Mucosa of stomach (tissue), 1 donor: ENCODE results near the gene PDE4C.

Experiments used
- H3K27me3 ChIP-seq: one replicate; pipeline ENCODE4 v1.7.0; 2013; ENCODE audit warnings: mild to moderate bottlenecking, low read length; ENCODE audit not compliant: control insufficient read depth, insufficient read depth
- H3K36me3 ChIP-seq: one replicate; pipeline ENCODE4 v1.7.0; 2013; ENCODE audit warnings: low read length; ENCODE audit not compliant: control insufficient read depth, insufficient read depth
- H3K4me1 ChIP-seq: one replicate; pipeline ENCODE4 v1.7.0; 2013; ENCODE audit warnings: mild to moderate bottlenecking, low read length; ENCODE audit not compliant: control insufficient read depth, insufficient read depth
- H3K4me3 ChIP-seq: one replicate; pipeline ENCODE4 v1.7.0; 2013; ENCODE audit warnings: low read length
- H3K9ac ChIP-seq: one replicate; pipeline ENCODE4 v1.7.0; 2013; ENCODE audit warnings: mild to moderate bottlenecking, low read length, moderate library complexity
- H3K9me3 ChIP-seq: one replicate; pipeline ENCODE4 v1.7.0; 2013; ENCODE audit warnings: mild to moderate bottlenecking, low read length, moderate library complexity; ENCODE audit not compliant: control insufficient read depth
- donor health status: Pancreatic carcinoma.

The PDE4C gene

DNA sequence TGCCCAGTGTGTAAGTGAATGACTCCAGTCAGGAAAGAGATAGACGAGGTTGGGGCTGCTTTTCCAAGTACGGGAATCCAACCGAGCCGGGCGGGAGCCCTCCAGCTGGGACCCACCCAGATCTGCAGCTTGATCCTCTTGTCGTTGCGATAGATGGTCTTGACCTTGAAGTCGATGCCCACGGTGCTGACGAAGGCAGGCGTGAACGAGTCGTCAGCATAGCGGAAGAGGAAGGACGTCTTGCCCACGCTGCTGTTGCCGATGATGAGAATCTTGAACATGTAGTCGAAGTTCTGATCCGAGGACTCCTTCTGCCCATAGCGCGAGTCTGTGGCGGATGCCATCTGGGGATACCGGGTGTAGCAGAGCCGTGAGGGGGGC lies 23.9 kb downstream of the PDE4C start:
- H3K4me3 ChIP-seq = no peak overlapping the region
- H3K4me1 ChIP-seq = peaks cover 18% of the 10 kb centered on the region
- H3K9me3 ChIP-seq = no peaks in the 10 kb centered on the region
- no peaks in the 10 kb centered on the region for H3K27me3 ChIP-seq
- H3K36me3 ChIP-seq = no peaks in the 10 kb centered on the region
- H3K9ac ChIP-seq = no peak overlapping the region

DNA sequence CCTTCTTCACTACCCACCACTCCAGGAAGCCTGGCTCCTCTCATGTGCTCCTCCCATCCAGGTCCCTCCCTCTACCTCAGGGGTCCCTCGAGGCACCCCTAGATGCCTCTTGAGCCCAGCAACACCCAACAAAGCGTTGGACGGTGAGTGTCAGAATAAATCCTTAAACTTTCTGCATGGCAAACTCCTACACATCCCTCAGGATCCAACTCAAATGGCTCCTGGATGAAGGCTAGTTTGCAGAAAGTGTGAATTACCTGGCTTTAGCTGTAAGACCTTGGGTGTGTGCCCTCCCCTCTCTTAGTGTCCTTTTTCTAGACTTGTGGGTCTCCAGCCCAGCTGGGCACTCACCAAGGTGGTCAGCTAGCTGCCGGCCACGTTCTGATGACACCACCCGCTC lies 27.9 kb downstream of the PDE4C start:
- H3K36me3 ChIP-seq = no peaks in the 10 kb centered on the region
- no peaks in the 10 kb centered on the region for H3K27me3 ChIP-seq
- H3K4me3 ChIP-seq = no peak overlapping the region
- H3K9me3 ChIP-seq = no peaks in the 10 kb centered on the region
- peaks cover 21% of the 10 kb centered on the region for H3K4me1 ChIP-seq
- H3K9ac ChIP-seq = no peak overlapping the region

DNA sequence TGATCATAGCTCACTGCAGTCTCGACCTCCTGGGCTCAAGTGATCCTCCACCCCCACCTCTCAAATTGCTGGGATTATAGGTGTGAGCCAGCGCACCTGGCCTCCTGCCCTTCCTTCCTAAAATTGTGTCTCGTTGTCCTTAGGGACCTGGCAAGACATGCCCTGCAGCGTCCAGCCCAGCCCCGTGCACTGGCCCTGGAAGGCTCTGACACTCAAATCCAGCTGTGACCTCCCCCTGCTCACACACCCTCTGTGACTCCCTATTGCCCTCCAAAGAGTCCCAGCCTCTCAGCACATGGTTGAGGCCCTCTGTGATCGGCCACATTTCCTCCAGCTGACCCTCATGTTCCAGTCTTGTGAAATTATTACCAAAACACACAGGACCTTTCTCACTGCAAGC lies 28.3 kb downstream of the PDE4C start:
- Histone ChIP-seq H3K4me3 (no peak overlapping the region), H3K36me3 (no peaks in the 10 kb centered on the region), H3K27me3 (no peaks in the 10 kb centered on the region), H3K4me1 (peaks cover 18% of the 10 kb centered on the region), H3K9me3 (no peaks in the 10 kb centered on the region), H3K9ac (no peak overlapping the region)

DNA sequence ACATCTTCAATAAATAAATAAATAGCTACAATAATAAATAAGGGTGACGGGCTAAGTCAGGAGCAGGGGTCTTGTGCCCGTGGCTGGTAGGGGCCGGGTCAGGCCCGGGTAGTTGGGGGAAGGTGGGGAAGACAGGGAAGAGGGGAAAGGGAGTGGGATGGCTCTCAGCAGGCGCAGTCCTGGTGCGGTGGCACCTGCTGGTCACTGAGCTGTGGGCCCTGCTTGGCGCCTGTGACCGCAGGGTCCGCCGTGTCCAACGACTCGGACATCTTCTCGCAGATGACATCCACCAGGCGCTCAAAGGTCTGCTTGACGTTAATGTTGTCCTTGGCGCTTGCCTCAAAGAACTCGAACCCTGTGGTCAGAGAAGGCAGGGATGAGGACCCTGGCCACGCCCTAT lies 28.9 kb downstream of the PDE4C start:
- H3K4me1 ChIP-seq = peaks cover 14% of the 10 kb centered on the region
- H3K9ac ChIP-seq = no peak overlapping the region
- H3K27me3 ChIP-seq = no peaks in the 10 kb centered on the region
- no peak overlapping the region for H3K4me3 ChIP-seq
- H3K36me3 ChIP-seq = no peaks in the 10 kb centered on the region
- no peaks in the 10 kb centered on the region for H3K9me3 ChIP-seq

DNA sequence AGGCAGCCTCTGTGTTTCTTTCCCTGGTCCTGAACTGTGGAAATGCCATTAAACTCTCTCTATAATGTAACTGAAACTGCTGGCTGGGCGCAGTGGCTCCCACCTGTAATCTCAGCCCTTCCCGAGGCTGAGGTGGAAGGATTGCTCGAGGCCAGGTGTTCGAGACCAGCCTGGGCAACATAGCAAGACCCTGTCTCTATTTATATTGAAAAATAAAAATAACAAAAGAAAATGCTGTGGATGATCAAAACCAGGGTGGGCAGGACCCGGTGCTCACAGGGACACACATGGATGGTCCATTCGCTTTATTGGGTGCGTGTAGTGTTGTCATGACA lies 29.8 kb downstream of the PDE4C start:
- H3K9me3 ChIP-seq = no peaks in the 10 kb centered on the region
- peaks cover 14% of the 10 kb centered on the region for H3K4me1 ChIP-seq
- no peak overlapping the region for H3K4me3 ChIP-seq
- H3K27me3 ChIP-seq = no peaks in the 10 kb centered on the region
- no peaks in the 10 kb centered on the region for H3K36me3 ChIP-seq
- no peak overlapping the region for H3K9ac ChIP-seq

DNA sequence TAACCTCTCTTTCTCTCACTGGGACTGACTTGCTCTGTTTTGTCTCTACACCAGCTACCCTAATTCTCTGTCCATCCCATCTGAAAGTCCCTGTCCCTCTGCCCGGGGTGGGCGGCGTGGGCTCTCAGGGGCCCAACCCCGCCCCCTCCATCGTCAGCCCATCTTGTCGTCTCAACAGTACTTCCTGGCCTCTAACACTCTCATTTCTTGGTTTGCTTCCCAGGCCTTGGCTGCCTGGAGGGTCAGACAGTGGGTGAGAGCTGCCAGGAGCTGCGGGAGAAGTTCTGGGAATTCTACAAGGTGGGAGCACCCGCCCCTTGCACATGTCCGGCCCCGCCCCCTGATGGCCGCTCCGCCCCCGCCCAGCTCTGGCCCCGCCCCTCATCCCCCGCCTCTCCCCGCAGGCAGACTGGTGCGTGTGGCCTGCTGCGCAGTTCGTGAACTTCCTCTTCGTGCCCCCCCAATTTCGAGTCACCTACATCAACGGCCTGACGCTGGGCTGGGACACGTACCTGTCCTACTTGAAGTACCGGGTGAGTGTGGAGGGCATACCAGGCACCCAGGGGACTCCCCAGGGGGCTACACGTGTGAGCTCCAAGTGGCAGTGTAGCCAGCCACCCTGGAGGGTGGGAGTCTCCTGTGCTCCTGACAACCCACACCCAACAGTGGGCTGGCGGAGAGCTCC lies 31.5 kb downstream of the PDE4C start:
- Histone ChIP-seq H3K4me3 (no peak overlapping the region), H3K27me3 (no peaks in the 10 kb centered on the region), H3K9me3 (no peaks in the 10 kb centered on the region), H3K4me1 (peaks cover 14% of the 10 kb centered on the region), H3K9ac (no peak overlapping the region), H3K36me3 (no peaks in the 10 kb centered on the region)

DNA sequence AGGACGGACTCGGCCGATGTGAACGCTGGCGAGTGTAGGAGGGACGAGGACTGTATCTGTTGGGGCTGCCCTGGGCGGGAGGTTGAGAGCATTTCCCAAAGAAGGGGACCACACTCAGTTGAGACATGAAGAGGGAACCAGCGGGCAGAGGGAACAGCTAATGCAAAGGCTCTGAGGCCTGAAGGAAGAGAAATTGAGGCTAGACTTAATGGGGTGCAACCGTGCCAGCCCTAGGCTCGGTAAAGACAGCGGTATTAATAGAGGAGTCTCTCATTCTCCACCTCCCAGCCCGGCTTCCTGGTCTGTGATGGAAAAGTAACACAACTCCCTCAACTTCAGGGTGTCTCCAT lies 32.1 kb downstream of the PDE4C start:
- no peaks in the 10 kb centered on the region for H3K27me3 ChIP-seq
- peak overlapping the region; percentile 74 for H3K4me3 ChIP-seq
- H3K9me3 ChIP-seq = no peaks in the 10 kb centered on the region
- peaks cover 14% of the 10 kb centered on the region for H3K4me1 ChIP-seq
- H3K9ac ChIP-seq = no peak overlapping the region
- no peaks in the 10 kb centered on the region for H3K36me3 ChIP-seq

DNA sequence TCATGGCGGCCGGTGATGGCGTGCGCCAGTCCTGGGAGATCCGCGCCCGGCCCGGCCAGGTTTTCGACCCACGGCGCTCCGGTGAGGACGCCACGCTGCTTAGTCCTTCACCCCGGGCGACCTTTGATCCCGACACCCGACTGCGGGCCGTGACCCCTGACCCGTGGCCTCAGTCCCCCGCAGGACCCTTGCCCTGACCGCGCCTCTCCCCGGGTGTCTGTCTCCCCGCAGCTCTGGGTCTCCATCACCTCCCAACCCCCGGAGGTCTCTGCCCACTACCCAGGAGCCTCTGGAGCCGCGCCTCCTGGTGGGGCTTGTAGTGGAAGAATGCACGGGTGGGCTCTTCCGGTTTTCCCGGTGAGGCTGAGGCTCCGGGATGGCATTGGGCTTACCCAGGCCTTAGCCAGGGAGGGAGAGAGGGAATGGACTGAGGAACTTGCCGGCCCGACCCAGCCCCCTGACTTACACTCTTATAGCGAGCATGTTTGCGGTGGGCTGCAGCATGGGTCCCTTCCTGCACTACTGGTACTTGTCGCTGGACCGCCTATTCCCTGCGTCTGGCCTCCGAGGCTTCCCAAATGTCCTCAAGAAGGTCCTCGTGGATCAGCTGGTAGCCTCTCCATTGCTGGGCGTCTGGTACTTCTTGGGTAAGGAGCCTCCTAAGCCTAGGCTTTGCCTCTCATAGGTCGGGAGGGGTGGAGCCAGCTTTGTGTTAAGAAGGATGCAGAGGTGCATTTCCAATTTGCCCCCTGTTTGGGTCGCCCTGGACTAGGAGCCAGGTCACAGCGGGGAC lies 32.7 kb downstream of the PDE4C start:
- H3K4me1 ChIP-seq = peaks cover 14% of the 10 kb centered on the region
- peak overlapping the region; percentile 74 for H3K4me3 ChIP-seq
- no peaks in the 10 kb centered on the region for H3K36me3 ChIP-seq
- H3K9me3 ChIP-seq = no peaks in the 10 kb centered on the region
- H3K9ac ChIP-seq = peak overlapping the region; percentile 69
- no peaks in the 10 kb centered on the region for H3K27me3 ChIP-seq

DNA sequence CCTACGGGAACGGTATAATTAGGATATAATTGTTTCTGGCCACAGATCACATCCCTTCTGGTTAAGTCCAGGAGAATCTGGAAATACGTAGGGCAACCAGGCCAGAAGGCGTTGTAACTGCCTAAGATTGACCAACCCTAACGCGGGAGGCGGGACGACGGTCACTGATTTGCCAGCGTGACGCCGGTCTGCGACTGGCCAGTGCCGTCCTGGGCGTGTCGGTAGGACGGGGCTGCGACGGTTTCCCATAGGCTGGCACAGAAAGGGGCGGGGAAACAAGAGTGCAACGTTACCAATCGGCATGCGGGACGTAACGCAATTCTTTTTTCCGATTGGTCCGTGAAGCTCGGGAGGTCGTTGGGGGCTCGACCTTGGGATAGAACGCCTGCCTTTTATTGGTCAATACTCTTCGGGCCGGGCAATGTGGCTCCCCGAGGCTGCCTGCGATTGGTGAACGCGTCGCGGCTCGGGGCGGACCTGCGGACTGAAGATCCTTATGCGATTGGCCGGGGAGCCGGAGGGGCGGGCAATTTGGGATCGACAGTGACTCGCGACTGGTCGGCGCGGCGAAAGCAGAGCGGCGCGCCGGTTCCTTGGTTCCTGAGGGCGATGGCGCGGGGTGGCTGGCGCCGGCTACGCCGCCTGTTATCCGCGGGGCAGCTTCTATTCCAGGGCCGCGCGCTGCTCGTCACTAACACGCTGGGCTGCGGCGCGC lies 33.4 kb downstream of the PDE4C start, which contains the start of gene MPV17L2:
Gene MPV17L2 (plus strand): TSS at position 546 of the 715 bp plus-strand sequence. CDS start 64 bp downstream, at position 610.
- Histone ChIP-seq H3K9me3 (no peaks in the 10 kb centered on the region), H3K4me1 (peaks cover 14% of the 10 kb centered on the region), H3K36me3 (no peaks in the 10 kb centered on the region), H3K4me3 (peak within 1 kb of the TSS; percentile 74), H3K9ac (peak within 1 kb of the TSS; percentile 75), H3K27me3 (no peaks in the 10 kb centered on the region)

DNA sequence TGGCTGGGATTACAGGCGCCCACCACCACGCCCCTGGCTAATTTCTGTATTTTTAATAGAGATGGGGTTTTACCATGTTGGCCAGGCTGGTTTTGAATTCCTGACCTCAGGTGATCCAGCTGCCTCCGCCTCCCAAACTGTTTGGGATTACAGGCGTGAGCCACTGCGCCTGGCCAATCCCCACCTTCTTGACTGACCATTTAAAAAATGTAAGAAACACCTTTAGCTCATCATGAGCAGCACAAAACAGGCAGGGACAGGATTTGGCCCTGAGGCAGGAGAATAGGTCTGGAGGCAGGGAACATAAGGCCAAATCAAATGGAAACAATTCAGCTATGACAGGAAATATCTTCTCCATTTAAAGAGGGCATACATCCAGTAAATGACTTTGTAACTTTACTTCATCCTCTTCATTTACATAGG lies 34.6 kb downstream of the PDE4C start:
- H3K36me3 ChIP-seq = no peaks in the 10 kb centered on the region
- H3K27me3 ChIP-seq = no peaks in the 10 kb centered on the region
- peak overlapping the region; percentile 29 for H3K4me3 ChIP-seq
- peaks cover 14% of the 10 kb centered on the region for H3K4me1 ChIP-seq
- peak overlapping the region; percentile 75 for H3K9ac ChIP-seq
- no peaks in the 10 kb centered on the region for H3K9me3 ChIP-seq

DNA sequence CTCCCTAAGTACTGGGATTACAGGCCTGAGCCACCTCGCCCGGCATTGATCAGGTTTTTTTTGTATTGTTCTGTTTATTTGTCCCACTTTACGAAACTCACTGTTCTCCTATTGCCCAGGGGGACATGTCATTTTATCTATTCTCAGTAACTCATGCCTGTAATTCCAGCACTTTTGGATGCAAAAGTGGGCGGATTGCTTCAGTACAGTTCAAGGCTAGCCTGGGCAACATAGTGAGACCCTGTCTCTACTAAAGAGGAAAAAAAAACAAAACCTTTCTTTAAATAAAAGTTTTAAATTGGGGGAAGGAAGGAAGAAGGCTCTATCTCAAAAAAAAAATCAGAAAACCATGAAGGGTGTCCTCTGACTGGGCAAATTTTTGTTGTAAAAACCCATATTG lies 36.0 kb downstream of the PDE4C start:
- no peak overlapping the region for H3K9ac ChIP-seq
- no peaks in the 10 kb centered on the region for H3K36me3 ChIP-seq
- H3K9me3 ChIP-seq = no peaks in the 10 kb centered on the region
- H3K4me1 ChIP-seq = peaks cover 14% of the 10 kb centered on the region
- no peak overlapping the region for H3K4me3 ChIP-seq
- H3K27me3 ChIP-seq = no peaks in the 10 kb centered on the region

DNA sequence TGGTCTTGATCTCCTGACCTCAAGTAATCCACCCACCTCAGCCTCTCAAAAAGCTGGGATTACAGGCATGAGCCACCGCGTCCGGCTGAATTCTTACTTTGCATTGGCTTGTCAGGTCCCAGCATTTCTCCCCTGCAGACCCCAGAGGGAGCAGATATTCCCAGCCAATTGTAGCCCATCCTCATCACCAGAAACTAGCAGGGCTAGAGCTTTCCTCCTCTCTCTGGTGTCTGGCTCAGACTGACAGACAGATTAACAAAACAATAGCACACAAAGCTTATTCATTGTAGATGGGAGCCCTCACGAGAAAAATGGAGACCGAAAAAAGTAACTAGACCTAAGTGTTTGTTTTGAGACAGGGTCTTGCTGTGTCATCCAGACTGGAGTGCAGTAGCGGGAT lies 40.7 kb downstream of the PDE4C start:
- no peak overlapping the region for H3K4me3 ChIP-seq
- H3K9me3 ChIP-seq = no peaks in the 10 kb centered on the region
- no peaks in the 10 kb centered on the region for H3K4me1 ChIP-seq

More for the DNA sequence above, 40.7 kb downstream of the PDE4C start:
- no peak overlapping the region for H3K9ac ChIP-seq
- H3K36me3 ChIP-seq = no peaks in the 10 kb centered on the region
- H3K27me3 ChIP-seq = no peaks in the 10 kb centered on the region
